HG02852 (cell line): Measurements from ENCODE around the gene GPR152.
A peak's percentile ranks its signal among the peaks of the same experiment; 100 is the strongest.
"Not testable (repeated sequence)": the region's sequence is repeated elsewhere in the genome, so short reads cannot be mapped to it uniquely, and the experiment has no call there.

ENCODE experiments used
- ATAC-seq: cut with Tn5 transposase; IDR thresholded peaks from one replicate; pipeline ENCODE4 v1.9.1; 2021; ENCODE audit warnings: mild to moderate bottlenecking, moderate library complexity; ENCODE audit not compliant: unreplicated experiment

GPR152 gene

GRCh38 chr11:67429038-67429668 lies 23.4 kb downstream of the GPR152 start:
- no peak for ATAC-seq

- peak; percentile 83 for ATAC-seq
These were observed 24.2 kb downstream of the GPR152 start, which contains the start of gene RPS6KB2 for GRCh38 chr11:67428052-67429001. Gene RPS6KB2 (plus strand): TSS chr11:67428494. CDS start chr11:67428546, 52 bp downstream.

- ATAC-seq, result not testable (repeated sequence)
These were observed 25.1 kb downstream of the GPR152 start for GRCh38 chr11:67427364-67427859.

GRCh38 chr11:67423891-67424613 lies 28.5 kb downstream of the GPR152 start:
- ATAC-seq, result no peak

GRCh38 chr11:67423466-67423865 lies 29.1 kb downstream of the GPR152 start:
- no peak for ATAC-seq

- ATAC-seq, result no peak
These were observed 29.6 kb downstream of the GPR152 start for GRCh38 chr11:67422891-67423290.

- no peak for ATAC-seq
These were observed 31.0 kb downstream of the GPR152 start for GRCh38 chr11:67421430-67422031.

GRCh38 chr11:67420646-67421429 lies 31.7 kb downstream of the GPR152 start:
- peak; percentile 88 for ATAC-seq

- ATAC-seq, result no peak
These were observed 32.3 kb downstream of the GPR152 start for GRCh38 chr11:67420147-67420645.

GRCh38 chr11:67419325-67420049 lies 33.0 kb downstream of the GPR152 start:
- ATAC-seq, result no peak

- no peak for ATAC-seq
These were observed 33.9 kb downstream of the GPR152 start for GRCh38 chr11:67418476-67419281.

DNA sequence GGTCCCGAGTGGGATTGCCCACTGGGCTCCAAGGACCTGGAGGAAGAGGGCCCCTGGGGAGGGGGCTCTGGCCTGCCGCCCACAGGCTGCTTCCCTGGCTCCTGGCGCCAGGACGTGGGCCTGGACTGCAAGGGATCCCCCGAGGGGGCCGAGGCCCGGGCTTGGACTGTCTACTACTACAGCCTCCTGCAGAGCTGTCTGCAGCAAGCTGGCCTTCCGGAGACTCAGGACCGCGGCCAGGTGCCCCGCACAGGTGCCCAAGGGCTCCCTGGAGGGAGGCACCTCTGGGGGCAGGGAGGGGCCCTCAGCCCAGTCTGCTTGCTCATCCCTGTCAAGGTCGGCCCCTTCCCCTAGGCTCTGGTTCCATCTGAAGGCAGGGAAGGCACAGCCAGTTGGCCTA lies 35.1 kb downstream of the GPR152 start:
- no peak for ATAC-seq

GRCh38 chr11:67416416-67417335 lies 35.9 kb downstream of the GPR152 start:
- ATAC-seq, result no peak

GRCh38 chr11:67415501-67416304 lies 36.8 kb downstream of the GPR152 start, which contains the start of gene CARNS1:
Gene CARNS1 (plus strand): TSS chr11:67415678. CDS start chr11:67416200, 522 bp downstream.
- no peak for ATAC-seq

- no peak for ATAC-seq
These were observed 39.2 kb downstream of the GPR152 start for GRCh38 chr11:67413266-67413849.
